SK-N-SH treated with all-trans-retinoic acid at 6 μM for 48 hours (cell line): ENCODE data around the gene IL1R2.

Experiments
- ARNTL ChIP-seq: fragments of 450-650 bp; formaldehyde crosslinking; IDR thresholded peaks from 2 replicates; pipeline ENCODE4 v1.5.0; 2020; ENCODE audit warnings: low read depth, mild to moderate bottlenecking, moderate library complexity, borderline replicate concordance
- BACH2 ChIP-seq: fragments of 250-450 bp; sonication (Bioruptor Pico); IDR thresholded peaks from 2 replicates; pipeline ENCODE4 v1.9.0; 2021; ENCODE audit warnings: mild to moderate bottlenecking, borderline replicate concordance
- CREB5 ChIP-seq: fragments of 250-450 bp; sonication (Bioruptor Pico); IDR thresholded peaks from 2 replicates; pipeline ENCODE4 v1.5.1; 2020; ENCODE audit warnings: low read depth, mild to moderate bottlenecking, moderate library complexity
- ESRRG ChIP-seq: fragments of 250-450 bp; sonication (Bioruptor Pico); IDR thresholded peaks from 2 replicates; pipeline ENCODE4 v1.6.1; 2021; ENCODE audit warnings: mild to moderate bottlenecking
- GLIS3 ChIP-seq: fragments of 250-450 bp; sonication (Bioruptor Pico); IDR thresholded peaks from 2 replicates; pipeline ENCODE4 v1.5.0; 2020; ENCODE audit warnings: mild to moderate bottlenecking, moderate library complexity
- ISL1 ChIP-seq: fragments of 250-450 bp; sonication (Bioruptor Pico); IDR thresholded peaks from 2 replicates; pipeline ENCODE4 v2.1.2; 2022; ENCODE audit warnings: mild to moderate bottlenecking, moderate library complexity
- OSR1 ChIP-seq: fragments of 250-450 bp; sonication (Bioruptor Pico); IDR thresholded peaks from 2 replicates; pipeline ENCODE4 v1.8.0; 2022; ENCODE audit warnings: moderate library complexity, mild to moderate bottlenecking, inconsistent platforms
- PATZ1 ChIP-seq: fragments of 250-450 bp; sonication (Bioruptor Pico); IDR thresholded peaks from 2 replicates; pipeline ENCODE4 v1.8.0; 2020; ENCODE audit warnings: mild to moderate bottlenecking, moderate library complexity, borderline replicate concordance
- POU6F1 ChIP-seq: fragments of 250-450 bp; sonication (Bioruptor Pico); IDR thresholded peaks from 2 replicates; pipeline ENCODE4 v1.8.0; 2021; ENCODE audit warnings: low read depth, mild to moderate bottlenecking, moderate library complexity, borderline replicate concordance
- RARB ChIP-seq: fragments of 250-450 bp; sonication (Bioruptor Pico); IDR thresholded peaks from 2 replicates; pipeline ENCODE4 v1.8.0; 2021; ENCODE audit warnings: mild to moderate bottlenecking, moderate library complexity
- ZFP3 ChIP-seq: fragments of 250-450 bp; sonication (Bioruptor Pico); IDR thresholded peaks from 2 replicates; pipeline ENCODE4 v1.5.0; 2020; ENCODE audit warnings: mild to moderate bottlenecking, moderate library complexity
- ZNF70 ChIP-seq: fragments of 450-650 bp; formaldehyde crosslinking; IDR thresholded peaks from 2 replicates; pipeline ENCODE4 v1.5.0; 2020; ENCODE audit warnings: mild to moderate bottlenecking, moderate library complexity
- ZNF8 ChIP-seq: fragments of 450-650 bp; formaldehyde crosslinking; IDR thresholded peaks from 2 replicates; pipeline ENCODE4 v1.5.0; 2020; ENCODE audit warnings: mild to moderate bottlenecking, moderate library complexity

GRCh38 chr2:101995019-101995418 lies 3.3 kb downstream of the IL1R2 start:
- TF ChIP-seq OSR1 (CRISPR knock-in tag) (no peak), POU6F1 (CRISPR knock-in tag) (no peak), ZFP3 (CRISPR knock-in tag) (no peak), ARNTL (CRISPR knock-in tag) (no peak), ISL1 (no peak), ZNF70 (CRISPR knock-in tag) (no peak), CREB5 (no peak), BACH2 (CRISPR knock-in tag) (no peak), ESRRG (CRISPR knock-in tag) (no peak), ZNF8 (CRISPR knock-in tag) (no peak), PATZ1 (CRISPR knock-in tag) (no peak), GLIS3 (CRISPR knock-in tag) (no peak), RARB (no peak)
